Measurements from ENCODE around the gene SEC23A. TPM values are rescaled to one million over a fixed set of nuclear protein-coding genes. Genes with fewer than 3 reads are reported as not detected.

SEC23A gene
- total and polyA plus RNA-seq, 2 of the 13 experiments (the other 11 are each of a cell fraction or from before 2014, with no cell fraction given) = 403 to 887 TPM

- TF ChIP-seq IRF1 (CRISPR knock-in tag; IDR thresholded peaks at IDR 0.05; ENCODE audit: low read depth) = no peak
- no peak for TF ChIP-seq ZNF672 (CRISPR knock-in tag; IDR thresholded peaks at IDR 0.05)
- TF ChIP-seq ZNF280B (CRISPR knock-in tag; IDR thresholded peaks at IDR 0.05; ENCODE audit: borderline replicate concordance) = no peak
- 0 out of 2 replicates have a peak, but pooled peaks have one; percentile 5 for TF ChIP-seq KDM5A (IDR thresholded peaks at IDR 0.05; ENCODE audit: borderline replicate concordance, low read length)
- no peak for TF ChIP-seq BRF2 (CRISPR knock-in tag; IDR thresholded peaks at IDR 0.05)
- no peak for TF ChIP-seq ZNF768 (CRISPR knock-in tag; IDR thresholded peaks at IDR 0.05)
- no peak for TF ChIP-seq ZMYM4 (CRISPR knock-in tag; IDR thresholded peaks at IDR 0.05)
- no peak for TF ChIP-seq GATAD1 (CRISPR knock-in tag; IDR thresholded peaks at IDR 0.05)
- TF ChIP-seq SOX5 (CRISPR knock-in tag; IDR thresholded peaks at IDR 0.05; ENCODE audit: borderline replicate concordance) = no peak
- no peak for TF ChIP-seq JUND (CRISPR knock-in tag; IDR thresholded peaks at IDR 0.05)
- TF ChIP-seq NFE2 (CRISPR knock-in tag; IDR thresholded peaks at IDR 0.05) = no peak
- no peak for TF ChIP-seq RNF2 (conservative IDR thresholded peaks at IDR 0.05; ENCODE audit: low read depth)
- no peak for TF ChIP-seq ZNF12 (CRISPR knock-in tag; IDR thresholded peaks at IDR 0.05)
- TF ChIP-seq ZNF30 (CRISPR knock-in tag; IDR thresholded peaks at IDR 0.05) = no peak
- TF ChIP-seq ATF2 (CRISPR knock-in tag; IDR thresholded peaks at IDR 0.05) = no peak
- TF ChIP-seq U2AF1 (optimal IDR thresholded peaks at IDR 0.05; ENCODE audit: low read depth, low read length) = no peak
- no peak for TF ChIP-seq ZNF567 (CRISPR knock-in tag; IDR thresholded peaks at IDR 0.05; ENCODE audit: borderline replicate concordance)
These were observed 10.6 kb upstream of the SEC23A start (continued) for GRCh38 chr14:39113685-39114072.
